Upper lobe of right lung (tissue), 1 donor: ENCODE measurements around the gene BTNL2. TPM values are rescaled to one million over a fixed set of nuclear protein-coding genes. Genes with fewer than 3 reads are reported as not detected.

ENCODE experiments used
- ATAC-seq: fragments of 200-7000 bp; cut with Tn5 transposase; one replicate; pipeline ENCODE4 v1.9.1; 2020; ENCODE audit warnings: mild to moderate bottlenecking, moderate library complexity
- DNase-seq: peaks from one replicate; pipeline ENCODE4 v3.0.0-alpha.2; 2020
- H3K27ac ChIP-seq: fragments of 200-600 bp; one replicate; pipeline ENCODE4 v1.8.0; 2022
- H3K27me3 ChIP-seq: fragments of 200-600 bp; one replicate; pipeline ENCODE4 v1.8.0; 2022; ENCODE audit warnings: mild to moderate bottlenecking
- H3K36me3 ChIP-seq: fragments of 200-600 bp; one replicate; pipeline ENCODE4 v1.8.0; 2022
- H3K4me1 ChIP-seq: fragments of 200-600 bp; one replicate; pipeline ENCODE4 v1.8.0; 2022
- H3K4me3 ChIP-seq: fragments of 200-600 bp; one replicate; pipeline ENCODE4 v1.8.0; 2022; ENCODE audit warnings: mild to moderate bottlenecking
- H3K9me3 ChIP-seq: fragments of 200-600 bp; one replicate; pipeline ENCODE4 v1.8.0; 2022
- intact Hi-C: fragments of 100-400 bp; cut with DNase I; formaldehyde crosslinking; loops from one replicate; pipeline ENCODE4 v1.11.0; 2022
- total RNA-seq: library from RNA; stranded (reverse); fragmentation: NEBNext Ultra II Directional; extraction: Animal tissue kit (Norgen Biotek cat#: 25700); gene quantifications from one replicate; pipeline ENCODE4 v1.2.1, GENCODE V29; 2021
- TF ChIP-seq, protein P1 (sequence below): fragments of 200-600 bp; IDR thresholded peaks from one replicate; pipeline ENCODE4 v1.8.0; 2022; ENCODE audit warnings: antibody characterized with exemption
- donor health status: DM: no; HTN: yes; CAD: no; lungs with severe emphysema.

The BTNL2 gene
- total RNA-seq, 1 donor from 2014 or later = not detected

GRCh38 chr6:32413427-32414047 is 6.6 kb upstream of the BTNL2 start:
- H3K9me3 ChIP-seq = no peaks in the 10 kb centered on the region
- H3K27ac ChIP-seq = no peak overlapping the region
- TF ChIP-seq, protein P1, sequence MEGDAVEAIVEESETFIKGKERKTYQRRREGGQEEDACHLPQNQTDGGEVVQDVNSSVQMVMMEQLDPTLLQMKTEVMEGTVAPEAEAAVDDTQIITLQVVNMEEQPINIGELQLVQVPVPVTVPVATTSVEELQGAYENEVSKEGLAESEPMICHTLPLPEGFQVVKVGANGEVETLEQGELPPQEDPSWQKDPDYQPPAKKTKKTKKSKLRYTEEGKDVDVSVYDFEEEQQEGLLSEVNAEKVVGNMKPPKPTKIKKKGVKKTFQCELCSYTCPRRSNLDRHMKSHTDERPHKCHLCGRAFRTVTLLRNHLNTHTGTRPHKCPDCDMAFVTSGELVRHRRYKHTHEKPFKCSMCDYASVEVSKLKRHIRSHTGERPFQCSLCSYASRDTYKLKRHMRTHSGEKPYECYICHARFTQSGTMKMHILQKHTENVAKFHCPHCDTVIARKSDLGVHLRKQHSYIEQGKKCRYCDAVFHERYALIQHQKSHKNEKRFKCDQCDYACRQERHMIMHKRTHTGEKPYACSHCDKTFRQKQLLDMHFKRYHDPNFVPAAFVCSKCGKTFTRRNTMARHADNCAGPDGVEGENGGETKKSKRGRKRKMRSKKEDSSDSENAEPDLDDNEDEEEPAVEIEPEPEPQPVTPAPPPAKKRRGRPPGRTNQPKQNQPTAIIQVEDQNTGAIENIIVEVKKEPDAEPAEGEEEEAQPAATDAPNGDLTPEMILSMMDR = peak; percentile 97
- intact Hi-C loops = loop anchor here (5.0 to 10.0 kb wide), 2 partner anchors 281 to 384 kb away; no protein-coding TSS in a partner anchor
- H3K27me3 ChIP-seq = peaks cover 45% of the 10 kb centered on the region
- H3K4me1 ChIP-seq = peaks cover 8% of the 10 kb centered on the region
- ATAC-seq = peak; percentile 97
- peak; percentile 89 for DNase-seq
- no peaks in the 10 kb centered on the region for H3K36me3 ChIP-seq
- no peak overlapping the region for H3K4me3 ChIP-seq

DNA sequence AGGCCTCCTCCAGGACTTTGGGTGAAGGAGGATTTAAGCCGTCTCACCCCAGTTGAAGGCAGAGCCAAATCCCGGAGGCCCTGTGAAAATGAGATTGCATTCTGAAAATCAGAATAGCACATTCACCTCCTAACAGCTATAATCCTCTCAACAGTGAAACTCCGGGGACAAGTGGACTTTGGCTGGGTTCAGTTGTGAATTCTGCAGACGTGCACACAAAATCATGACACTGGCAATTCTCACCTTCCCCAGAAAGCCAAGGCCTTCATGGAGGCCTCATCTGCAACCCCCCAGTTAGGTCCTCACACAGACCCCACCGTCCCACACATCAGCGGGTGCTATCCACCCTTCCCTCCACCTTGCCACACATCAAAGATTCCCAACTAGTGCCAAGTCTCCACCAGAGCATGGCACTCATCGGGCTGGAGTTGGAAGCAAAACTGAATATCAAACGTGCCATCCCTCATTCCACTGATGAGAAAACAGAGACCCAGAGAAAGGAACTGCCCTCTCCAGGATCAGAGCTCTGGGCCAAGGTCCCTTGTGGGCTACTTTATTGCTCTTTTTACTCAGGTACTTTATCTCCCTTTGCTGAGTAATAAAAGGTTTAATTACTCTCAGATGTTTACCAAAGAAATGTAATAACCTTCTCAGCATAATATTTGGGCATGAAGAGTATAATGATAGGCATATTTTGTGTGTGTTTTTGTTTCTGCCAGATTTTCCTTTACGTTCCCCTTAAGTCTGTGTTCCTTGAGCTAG is 4.8 kb upstream of the BTNL2 start:
- Histone ChIP-seq H3K4me3 (no peak overlapping the region), H3K27ac (no peak overlapping the region), H3K9me3 (no peaks in the 10 kb centered on the region), H3K27me3 (peaks cover 45% of the 10 kb centered on the region), H3K36me3 (no peaks in the 10 kb centered on the region), H3K4me1 (peaks cover 8% of the 10 kb centered on the region)
- DNase-seq (no peak), ATAC-seq (no peak)
- TF ChIP-seq, protein P1 = no peak
- intact Hi-C loops = loop anchor here (5.0 to 10.0 kb wide), 2 partner anchors 283 to 386 kb away; no protein-coding TSS in a partner anchor

DNA sequence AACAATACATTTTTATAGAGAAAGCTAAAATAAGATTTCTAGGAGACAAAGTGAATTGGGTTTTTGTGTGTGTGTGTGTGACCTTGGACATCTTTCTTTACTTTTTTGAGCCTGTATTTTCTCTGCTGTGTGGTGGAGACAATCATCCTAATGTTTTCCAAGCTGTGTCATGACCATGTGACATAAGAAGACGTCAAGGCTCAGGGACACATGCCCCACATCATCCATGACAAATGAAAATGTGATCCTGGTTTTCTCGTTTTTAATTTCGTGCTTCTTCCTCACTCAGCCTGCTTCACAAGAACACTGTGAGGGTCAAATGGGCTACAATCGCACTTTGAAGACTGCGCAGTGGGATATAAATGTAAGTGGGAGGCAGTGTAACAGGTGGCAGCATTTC is 3.9 kb upstream of the BTNL2 start:
- intact Hi-C loops = loop anchor here (5.0 to 10.0 kb wide), 2 partner anchors 284 to 386 kb away; no protein-coding TSS in a partner anchor
- TF ChIP-seq, protein P1 = no peak

DNA sequence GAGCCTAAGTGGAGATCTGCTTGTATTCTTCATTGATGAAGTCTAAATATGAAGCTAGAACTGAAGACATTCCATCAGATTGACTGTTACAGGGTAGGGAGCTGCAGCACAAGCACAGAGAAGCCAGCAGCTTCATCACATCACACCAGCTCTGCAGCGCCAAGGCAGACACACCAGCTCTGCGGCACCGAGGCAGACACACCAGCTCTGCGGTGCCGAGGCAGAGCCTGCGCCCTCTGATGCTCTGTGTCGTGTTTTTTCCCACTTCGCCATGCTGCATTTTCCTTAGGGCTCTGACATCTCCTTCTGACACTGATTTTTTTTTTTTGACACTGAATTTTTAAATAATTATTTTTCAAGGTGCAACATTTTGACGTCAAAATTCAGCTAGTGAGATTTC is 784 bp downstream of the BTNL2 start:
- DNase-seq (no peak), ATAC-seq (no peak)
- H3K36me3 ChIP-seq = no peaks in the 10 kb centered on the region
- intact Hi-C loops = no loop called here
- H3K4me3 ChIP-seq = no peak overlapping the region
- TF ChIP-seq, protein P1 = no peak
- H3K4me1 ChIP-seq = no peaks in the 10 kb centered on the region
- no peak overlapping the region for H3K27ac ChIP-seq
- peaks cover 52% of the 10 kb centered on the region for H3K27me3 ChIP-seq
- H3K9me3 ChIP-seq = no peaks in the 10 kb centered on the region

More for the DNA sequence above, 3.9 kb upstream of the BTNL2 start:
- no peaks in the 10 kb centered on the region for H3K9me3 ChIP-seq
- peaks cover 44% of the 10 kb centered on the region for H3K27me3 ChIP-seq
- no peaks in the 10 kb centered on the region for H3K36me3 ChIP-seq
- ATAC-seq = no peak
- H3K4me1 ChIP-seq = peaks cover 7% of the 10 kb centered on the region
- H3K27ac ChIP-seq = no peak overlapping the region
- no peak for DNase-seq
- H3K4me3 ChIP-seq = no peak overlapping the region

DNA sequence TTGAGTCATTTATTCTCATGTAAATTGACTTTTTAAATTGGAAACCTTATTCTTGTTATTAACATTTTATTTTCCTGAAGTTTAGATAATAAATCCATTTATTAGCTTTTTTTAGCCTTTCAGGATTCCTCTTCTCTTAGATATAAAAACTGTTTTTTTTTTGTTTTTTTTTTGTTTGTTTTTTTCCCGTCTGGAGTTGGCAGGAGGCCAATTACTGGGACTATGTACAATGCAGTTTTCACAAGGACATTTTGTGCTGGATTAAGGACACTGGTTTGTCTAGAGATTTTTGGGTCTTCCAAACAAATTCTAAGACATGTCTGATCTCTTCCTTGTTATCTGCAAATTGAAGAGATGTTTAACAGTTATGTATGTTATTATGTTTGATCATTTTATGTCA is 1.3 kb downstream of the BTNL2 start:
- no peak for ATAC-seq
- DNase-seq = no peak
- no peaks in the 10 kb centered on the region for H3K36me3 ChIP-seq
- peaks cover 52% of the 10 kb centered on the region for H3K27me3 ChIP-seq
- H3K4me1 ChIP-seq = no peaks in the 10 kb centered on the region
- H3K4me3 ChIP-seq = no peak overlapping the region
- intact Hi-C loops = no loop called here
- H3K9me3 ChIP-seq = no peaks in the 10 kb centered on the region
- no peak overlapping the region for H3K27ac ChIP-seq
- TF ChIP-seq, protein P1 = no peak
